Glutamatergic neuron (in vitro differentiated cells): ENCODE measurements around the gene PCGF1. TPM values are rescaled to one million over a fixed set of nuclear protein-coding genes. Genes with fewer than 3 reads are reported as not detected.
"Not testable (repeated sequence)": the region's sequence is repeated elsewhere in the genome, so short reads cannot be mapped to it uniquely, and the experiment has no call there.

Source experiments
- DNase-seq: peaks from one replicate; pipeline ENCODE4 v3.0.0; 2022
- H3K27ac Mint-ChIP-seq: one replicate; pipeline ENCODE4 v1.8.0; 2020; ENCODE audit warnings: mild to moderate bottlenecking, mixed read lengths, inconsistent platforms; ENCODE audit not compliant: unreplicated experiment
- H3K27me3 Mint-ChIP-seq: one replicate; pipeline ENCODE4 v1.8.0; 2020; ENCODE audit warnings: mild to moderate bottlenecking, moderate library complexity, mixed read lengths, inconsistent platforms; ENCODE audit not compliant: unreplicated experiment
- H3K36me3 Mint-ChIP-seq: one replicate; pipeline ENCODE4 v1.8.0; 2020; ENCODE audit warnings: mild to moderate bottlenecking, mixed read lengths, inconsistent platforms; ENCODE audit not compliant: unreplicated experiment
- H3K4me1 Mint-ChIP-seq: one replicate; pipeline ENCODE4 v1.8.0; 2020; ENCODE audit warnings: mild to moderate bottlenecking, low read depth, mixed read lengths, inconsistent platforms; ENCODE audit not compliant: unreplicated experiment
- H3K4me3 Mint-ChIP-seq: one replicate; pipeline ENCODE4 v1.8.0; 2020; ENCODE audit warnings: mild to moderate bottlenecking, mixed read lengths, inconsistent platforms; ENCODE audit not compliant: unreplicated experiment
- H3K9me3 Mint-ChIP-seq: one replicate; pipeline ENCODE4 v1.8.0; 2020; ENCODE audit warnings: mild to moderate bottlenecking, moderate library complexity, mixed read lengths, inconsistent platforms; ENCODE audit not compliant: unreplicated experiment
- CTCF ChIP-seq: fragments of 200-600 bp; sonication (generic); IDR thresholded peaks from one replicate; pipeline ENCODE4 v1.5.0; 2021; ENCODE audit not compliant: partially characterized antibody, unreplicated experiment
- total RNA-seq: library from RNA; stranded (reverse); fragmentation: NEBNext Ultra II Directional; extraction: Animal tissue kit (Norgen Biotek cat#: 25700); gene quantifications from one replicate; pipeline ENCODE4 v1.2.1, GENCODE V29; 2021; ENCODE audit not compliant: unreplicated experiment

Gene PCGF1
- total RNA-seq, 1 donor from 2014 or later = 32.3 TPM

- Mint-ChIP-seq H3K36me3 (no peaks in the 10 kb centered on the region), H3K4me3 (no peak overlapping the region), H3K4me1 (no peaks in the 10 kb centered on the region), H3K27me3 (peaks cover 21% of the 10 kb centered on the region), H3K27ac (no peak overlapping the region), H3K9me3 (peaks cover 20% of the 10 kb centered on the region)
- no peak for DNase-seq
- no peak for TF ChIP-seq CTCF
Measured at GRCh38 chr2:74474481-74474880, 33.0 kb downstream of the PCGF1 start.

GRCh38 chr2:74472945-74473258, 34.6 kb downstream of the PCGF1 start:
- Mint-ChIP-seq H3K27ac (peak overlapping the region; percentile 98), H3K4me1 (no peaks in the 10 kb centered on the region), H3K27me3 (peaks cover 21% of the 10 kb centered on the region), H3K9me3 (peaks cover 20% of the 10 kb centered on the region), H3K36me3 (no peaks in the 10 kb centered on the region), H3K4me3 (peak overlapping the region; percentile 97)
- TF ChIP-seq CTCF = no peak
- DNase-seq = no peak

GRCh38 chr2:74472086-74472944, 35.2 kb downstream of the PCGF1 start, which contains the start of gene MRPL53:
Gene MRPL53 (minus strand): TSS chr2:74472680. CDS start chr2:74472660, 20 bp downstream.
- peaks cover 21% of the 10 kb centered on the region for H3K27me3 Mint-ChIP-seq
- H3K36me3 Mint-ChIP-seq = no peaks in the 10 kb centered on the region
- peak within 1 kb of the TSS; percentile 97 for H3K4me3 Mint-ChIP-seq
- no peaks in the 10 kb centered on the region for H3K4me1 Mint-ChIP-seq
- H3K27ac Mint-ChIP-seq = peak within 1 kb of the TSS; percentile 98
- no peak for TF ChIP-seq CTCF
- peak; percentile 98 for DNase-seq
- peaks cover 18% of the 10 kb centered on the region for H3K9me3 Mint-ChIP-seq

- Mint-ChIP-seq H3K4me3 (peak overlapping the region; percentile 97), H3K9me3 (peaks cover 18% of the 10 kb centered on the region), H3K27ac (peak overlapping the region; percentile 98), H3K4me1 (no peaks in the 10 kb centered on the region), H3K27me3 (peaks cover 18% of the 10 kb centered on the region), H3K36me3 (no peaks in the 10 kb centered on the region)
- DNase-seq = no peak
- TF ChIP-seq CTCF = no peak
Measured at GRCh38 chr2:74471332-74472065, 36.0 kb downstream of the PCGF1 start.

- Mint-ChIP-seq H3K9me3 (peaks cover 18% of the 10 kb centered on the region), H3K4me3 (peak overlapping the region; percentile 83), H3K27me3 (peaks cover 21% of the 10 kb centered on the region)
- not testable (repeated sequence) for H3K36me3 Mint-ChIP-seq, H3K27ac Mint-ChIP-seq, H3K4me1 Mint-ChIP-seq, DNase-seq
Measured at GRCh38 chr2:74470742-74471141, 36.8 kb downstream of the PCGF1 start.
